Calu3 (cell line): ENCODE measurements around the gene PAQR4. TPM values are rescaled to one million over a fixed set of nuclear protein-coding genes. Genes with fewer than 3 reads are reported as not detected.

ENCODE experiments used
- BruUV-seq: library from RNA; stranded (reverse); fragments of 400-500 nt; replicated peaks from 2 replicates; lab custom pipeline; 2021; lab: Mats Ljungman, UMichigan
- CTCF ChIA-PET: fragments of 300-600 bp; sonication (Branson Sonifier 250); formaldehyde crosslinking; loops from one replicate; lab custom pipeline; 2022; ENCODE audit warnings: antibody characterized with exemption; lab: Charles Lee
- DNase-seq: peaks from one replicate; pipeline ENCODE4 v3.0.0; 2022
- H3K27ac Mint-ChIP-seq: one replicate; pipeline ENCODE4 v1.8.0; 2022; ENCODE audit warnings: mixed read lengths; ENCODE audit not compliant: unreplicated experiment
- H3K27me3 Mint-ChIP-seq: one replicate; pipeline ENCODE4 v1.8.0; 2022; ENCODE audit warnings: mixed read lengths; ENCODE audit not compliant: unreplicated experiment
- H3K36me3 Mint-ChIP-seq: one replicate; pipeline ENCODE4 v1.8.0; 2022; ENCODE audit warnings: mild to moderate bottlenecking, moderate library complexity, mixed read lengths; ENCODE audit not compliant: insufficient read depth, unreplicated experiment
- H3K4me1 Mint-ChIP-seq: one replicate; pipeline ENCODE4 v1.8.0; 2022; ENCODE audit warnings: mild to moderate bottlenecking, low read depth, mixed read lengths; ENCODE audit not compliant: unreplicated experiment
- H3K4me3 Mint-ChIP-seq: one replicate; pipeline ENCODE4 v1.8.0; 2022; ENCODE audit warnings: mild to moderate bottlenecking, low read depth, moderate library complexity, mixed read lengths; ENCODE audit not compliant: unreplicated experiment
- H3K9me3 Mint-ChIP-seq: one replicate; pipeline ENCODE4 v1.8.0; 2022; ENCODE audit warnings: low read depth, mixed read lengths; ENCODE audit not compliant: unreplicated experiment
- intact Hi-C: fragments of 100-400 bp; cut with micrococcal nuclease; formaldehyde crosslinking; loops from one replicate; pipeline ENCODE4 v1.10.0; 2022; ENCODE audit not compliant: unreplicated experiment
- total RNA-seq: library from RNA; stranded (reverse); gene quantifications from 2 replicates; pipeline ENCODE4 v1.2.3, GENCODE V29; 2022
- TF ChIP-seq, protein P1 (sequence below): fragments of 200-600 bp; IDR thresholded peaks from one replicate; pipeline ENCODE4 v1.8.0; 2022; ENCODE audit warnings: antibody characterized with exemption; ENCODE audit not compliant: unreplicated experiment

PAQR4 gene
- total RNA-seq, 1 experiment from 2014 or later: 56.0 TPM

DNA sequence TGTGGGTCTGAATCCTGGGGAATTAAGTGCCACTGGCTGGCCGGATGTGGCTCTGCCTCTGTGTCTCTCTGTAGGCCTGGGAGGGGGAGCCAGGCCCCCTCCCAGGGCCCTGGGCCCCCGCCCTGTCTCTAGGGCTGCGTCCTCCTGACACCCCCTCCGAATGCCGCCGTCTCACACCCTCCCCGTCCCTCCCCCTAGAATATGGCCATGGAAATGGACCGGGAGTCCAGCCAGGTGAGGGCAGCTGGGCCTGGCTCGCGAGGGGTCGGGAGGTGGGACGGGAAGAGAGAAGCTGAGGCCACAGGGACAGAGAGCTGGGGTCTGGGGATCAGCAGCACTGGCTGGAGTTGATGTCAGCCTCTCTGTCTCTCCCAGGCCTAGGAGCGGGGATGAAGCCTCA is 27.1 kb downstream of the PAQR4 start:
- Mint-ChIP-seq H3K4me3 (no peak overlapping the region), H3K9me3 (no peaks in the 10 kb centered on the region), H3K4me1 (peaks cover 19% of the 10 kb centered on the region), H3K36me3 (peaks cover 38% of the 10 kb centered on the region), H3K27me3 (no peaks in the 10 kb centered on the region), H3K27ac (no peak overlapping the region)
- DNase-seq: no peak
- CTCF ChIA-PET: no interaction called here
- intact Hi-C loops: no loop called here
- TF ChIP-seq, protein P1, sequence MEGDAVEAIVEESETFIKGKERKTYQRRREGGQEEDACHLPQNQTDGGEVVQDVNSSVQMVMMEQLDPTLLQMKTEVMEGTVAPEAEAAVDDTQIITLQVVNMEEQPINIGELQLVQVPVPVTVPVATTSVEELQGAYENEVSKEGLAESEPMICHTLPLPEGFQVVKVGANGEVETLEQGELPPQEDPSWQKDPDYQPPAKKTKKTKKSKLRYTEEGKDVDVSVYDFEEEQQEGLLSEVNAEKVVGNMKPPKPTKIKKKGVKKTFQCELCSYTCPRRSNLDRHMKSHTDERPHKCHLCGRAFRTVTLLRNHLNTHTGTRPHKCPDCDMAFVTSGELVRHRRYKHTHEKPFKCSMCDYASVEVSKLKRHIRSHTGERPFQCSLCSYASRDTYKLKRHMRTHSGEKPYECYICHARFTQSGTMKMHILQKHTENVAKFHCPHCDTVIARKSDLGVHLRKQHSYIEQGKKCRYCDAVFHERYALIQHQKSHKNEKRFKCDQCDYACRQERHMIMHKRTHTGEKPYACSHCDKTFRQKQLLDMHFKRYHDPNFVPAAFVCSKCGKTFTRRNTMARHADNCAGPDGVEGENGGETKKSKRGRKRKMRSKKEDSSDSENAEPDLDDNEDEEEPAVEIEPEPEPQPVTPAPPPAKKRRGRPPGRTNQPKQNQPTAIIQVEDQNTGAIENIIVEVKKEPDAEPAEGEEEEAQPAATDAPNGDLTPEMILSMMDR: no peak
- BruUV-seq: no TSS peak

DNA sequence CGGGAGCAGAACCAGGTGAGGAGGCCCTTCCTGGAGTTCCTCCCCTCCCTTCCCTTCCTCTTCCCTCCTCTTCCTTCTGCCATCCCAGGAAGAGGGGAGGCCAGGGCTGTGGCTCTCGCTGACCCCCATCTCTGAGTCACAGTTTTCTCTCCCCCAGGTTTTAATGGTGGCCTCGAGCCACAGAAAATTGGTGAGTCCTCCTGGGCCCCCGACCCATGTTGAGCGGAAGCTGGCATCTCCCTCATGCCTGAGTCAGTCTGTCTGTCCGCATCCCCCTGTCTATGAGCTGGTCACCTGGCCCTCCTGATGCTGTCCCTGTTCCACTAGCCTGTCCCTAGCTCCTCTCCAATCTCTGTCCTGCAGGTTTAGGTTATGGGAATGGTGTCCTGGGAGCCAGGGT is 30.8 kb downstream of the PAQR4 start:
- no peak for DNase-seq
- no peak overlapping the region for H3K27ac Mint-ChIP-seq
- no TSS peak for BruUV-seq
- TF ChIP-seq, protein P1: no peak
- H3K27me3 Mint-ChIP-seq: no peaks in the 10 kb centered on the region
- CTCF ChIA-PET: interaction anchor here (1.4 kb wide), 1 partner anchor 32 kb away, joined by 3 read pairs; no protein-coding TSS in a partner anchor
- H3K36me3 Mint-ChIP-seq: peaks cover 50% of the 10 kb centered on the region
- H3K4me1 Mint-ChIP-seq: peaks cover 11% of the 10 kb centered on the region
- no peak overlapping the region for H3K4me3 Mint-ChIP-seq
- intact Hi-C loops: no loop called here
- H3K9me3 Mint-ChIP-seq: no peaks in the 10 kb centered on the region

DNA sequence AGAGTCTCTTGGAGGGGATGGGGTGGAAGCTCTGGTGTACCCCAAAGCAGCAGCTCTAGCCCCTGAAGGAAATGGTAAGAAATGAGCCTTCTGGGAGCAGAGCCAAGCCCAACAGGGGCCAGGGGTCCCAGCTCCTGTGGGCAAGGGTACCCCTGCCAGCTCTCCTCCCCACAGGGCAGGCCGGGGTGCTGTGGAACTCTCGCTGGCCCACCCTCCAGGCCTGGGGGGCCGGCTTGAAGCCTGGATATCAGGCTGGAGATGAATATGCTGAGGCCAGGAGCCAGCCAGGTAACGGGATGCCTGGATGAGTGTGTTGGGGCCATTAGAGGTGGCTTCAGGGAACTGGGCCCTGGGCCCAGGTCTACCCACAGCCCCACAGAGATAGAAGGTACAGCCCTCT is 31.4 kb downstream of the PAQR4 start:
- DNase-seq: no peak
- Mint-ChIP-seq H3K4me3 (peak overlapping the region; percentile 4), H3K36me3 (peaks cover 56% of the 10 kb centered on the region), H3K27me3 (no peaks in the 10 kb centered on the region), H3K27ac (no peak overlapping the region), H3K4me1 (peaks cover 11% of the 10 kb centered on the region), H3K9me3 (no peaks in the 10 kb centered on the region)
- no TSS peak for BruUV-seq
- TF ChIP-seq, protein P1: no peak
- intact Hi-C loops: no loop called here
- CTCF ChIA-PET: interaction anchor here (1.4 kb wide), 1 partner anchor 31 kb away, joined by 3 read pairs; no protein-coding TSS in a partner anchor

DNA sequence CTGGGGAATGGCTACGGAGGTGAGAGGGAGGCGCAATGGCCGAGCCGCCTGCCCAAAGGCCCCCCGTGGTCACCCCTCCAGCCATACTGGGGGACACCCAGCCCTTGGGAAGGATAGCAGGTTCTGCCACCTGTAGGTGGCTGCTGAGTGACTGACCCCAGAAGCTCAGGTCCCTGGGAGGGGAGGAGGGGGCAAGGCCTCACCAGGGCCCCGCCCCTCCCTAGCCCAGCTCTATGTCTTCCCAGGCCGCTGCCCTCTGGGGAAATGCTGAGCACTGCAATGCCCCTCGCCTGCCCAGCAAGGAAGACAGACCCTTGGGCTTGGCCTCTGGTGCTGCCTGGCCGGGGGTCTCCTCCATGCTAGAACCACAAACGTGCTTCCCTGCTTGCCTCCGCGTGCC is 32.2 kb downstream of the PAQR4 start:
- CTCF ChIA-PET: no interaction called here
- BruUV-seq: no TSS peak
- Mint-ChIP-seq H3K4me1 (peaks cover 17% of the 10 kb centered on the region), H3K4me3 (no peak overlapping the region), H3K36me3 (peaks cover 63% of the 10 kb centered on the region), H3K9me3 (no peaks in the 10 kb centered on the region), H3K27ac (no peak overlapping the region), H3K27me3 (no peaks in the 10 kb centered on the region)
- TF ChIP-seq, protein P1: no peak
- no peak for DNase-seq
- intact Hi-C loops: no loop called here
